Adipose tissue (tissue), 3 donors: Measurements from ENCODE around the gene LVRN. TPM values are rescaled to one million over a fixed set of nuclear protein-coding genes. Genes with fewer than 3 reads are reported as not detected.

Source experiments
- H3K27ac ChIP-seq: one replicate; pipeline ENCODE4 v1.5.1; 2013; ENCODE audit warnings: low read depth, low read length
- WGBS, 3 donors: extraction: QIAGEN DNeasy Blood & Tissue Kit; methylation state at CpG; one replicate each; pipeline ENCODE4 v1.1.7; 2013; 5-methylcytosine and 5-hydroxymethylcytosine counted together
- polyA plus RNA-seq, 3 donors: library from polyadenylated mRNA; stranded (reverse); fragments of 200-250 nt; gene quantifications; one replicate each; pipeline ENCODE4 v1.2.3, GENCODE V29; 2013
- donor health status: healthy with polysubstance abuse.
- donor health status: Bipolar disorder and iron deficiency.
- donor health status: healthy.

LVRN gene
- polyA plus RNA-seq, 3 donors = 1.8 to 18.7 (median 13.6) TPM

GRCh38 chr5:115952588-115952987 lies 9.7 kb upstream of the LVRN start:
- WGBS, 3 donors = 28 to 89% (median 69%) methylated on average over 4 of the region's 4 CpGs

GRCh38 chr5:115954144-115954543 lies 8.1 kb upstream of the LVRN start:
- no peak overlapping the region for H3K27ac ChIP-seq

More at GRCh38 chr5:115952588-115952987, 9.7 kb upstream of the LVRN start:
- H3K27ac ChIP-seq = no peak overlapping the region

DNA sequence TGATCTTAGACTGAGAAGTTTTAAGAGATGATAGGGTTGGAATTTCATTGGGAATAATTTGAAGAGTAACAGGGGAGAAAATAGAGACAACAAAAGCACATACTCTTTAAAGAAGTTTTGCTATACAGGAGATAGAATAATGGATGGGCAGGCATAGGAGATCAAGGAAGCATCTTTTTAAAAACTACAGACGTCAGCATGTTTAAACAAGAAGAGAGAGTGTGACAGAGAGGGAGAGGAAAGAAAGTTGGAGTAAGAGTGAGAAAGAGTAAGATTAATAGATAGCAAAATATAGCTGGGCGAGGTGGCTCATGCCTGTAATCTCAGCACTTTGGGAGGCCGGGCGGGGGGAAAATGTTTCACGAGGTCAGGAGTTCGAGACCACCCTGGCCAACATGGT lies 5.3 kb upstream of the LVRN start:
- 74 to 88% (median 74%) methylated on average over 6 of the region's 6 CpGs for WGBS, 3 donors
- no peak overlapping the region for H3K27ac ChIP-seq

DNA sequence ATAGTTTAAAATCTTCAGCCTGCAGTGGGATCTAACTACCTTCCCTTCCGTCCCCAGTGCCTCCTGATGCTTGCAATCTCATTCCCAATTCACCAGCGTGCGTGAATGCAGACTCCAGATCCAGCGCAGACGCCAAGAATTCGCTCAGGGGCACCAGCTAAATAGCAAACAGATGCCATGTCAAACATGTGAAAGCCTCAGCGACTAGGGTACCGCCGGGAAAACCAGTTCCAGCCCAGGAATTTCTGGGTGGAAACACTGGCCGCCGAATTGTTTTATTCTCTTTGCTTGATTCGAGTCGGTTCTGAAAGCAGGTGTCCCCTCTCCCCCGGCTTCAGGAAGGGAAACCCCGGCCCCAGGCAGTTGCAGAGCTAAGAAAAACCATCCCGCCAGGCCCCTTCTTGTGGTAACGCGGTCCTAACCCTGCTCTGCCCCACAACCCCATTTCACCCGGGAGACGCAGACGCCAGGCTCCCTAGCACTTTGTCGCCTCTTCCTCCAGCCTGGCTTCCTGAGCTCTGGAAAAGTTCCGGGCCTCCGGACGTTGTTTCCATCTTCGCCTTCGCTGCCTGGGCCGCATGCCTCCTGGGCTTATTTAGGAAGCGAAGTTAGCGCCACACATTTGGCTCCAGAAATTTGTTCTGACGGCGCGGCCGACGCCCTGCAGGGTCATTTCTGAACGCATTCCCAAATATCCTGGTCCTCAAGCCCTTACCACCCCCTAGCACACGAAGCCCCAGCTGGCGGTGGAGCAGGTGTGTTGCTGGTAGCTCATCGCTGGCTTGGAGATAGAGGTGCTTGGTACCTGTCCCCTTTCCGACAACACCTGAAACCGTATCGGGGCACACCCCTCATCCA lies 665 bp upstream of the LVRN start:
- H3K27ac ChIP-seq = no peak overlapping the region
- WGBS, 3 donors = 18 to 26% (median 25%) methylated on average over 42 of the region's 42 CpGs

DNA sequence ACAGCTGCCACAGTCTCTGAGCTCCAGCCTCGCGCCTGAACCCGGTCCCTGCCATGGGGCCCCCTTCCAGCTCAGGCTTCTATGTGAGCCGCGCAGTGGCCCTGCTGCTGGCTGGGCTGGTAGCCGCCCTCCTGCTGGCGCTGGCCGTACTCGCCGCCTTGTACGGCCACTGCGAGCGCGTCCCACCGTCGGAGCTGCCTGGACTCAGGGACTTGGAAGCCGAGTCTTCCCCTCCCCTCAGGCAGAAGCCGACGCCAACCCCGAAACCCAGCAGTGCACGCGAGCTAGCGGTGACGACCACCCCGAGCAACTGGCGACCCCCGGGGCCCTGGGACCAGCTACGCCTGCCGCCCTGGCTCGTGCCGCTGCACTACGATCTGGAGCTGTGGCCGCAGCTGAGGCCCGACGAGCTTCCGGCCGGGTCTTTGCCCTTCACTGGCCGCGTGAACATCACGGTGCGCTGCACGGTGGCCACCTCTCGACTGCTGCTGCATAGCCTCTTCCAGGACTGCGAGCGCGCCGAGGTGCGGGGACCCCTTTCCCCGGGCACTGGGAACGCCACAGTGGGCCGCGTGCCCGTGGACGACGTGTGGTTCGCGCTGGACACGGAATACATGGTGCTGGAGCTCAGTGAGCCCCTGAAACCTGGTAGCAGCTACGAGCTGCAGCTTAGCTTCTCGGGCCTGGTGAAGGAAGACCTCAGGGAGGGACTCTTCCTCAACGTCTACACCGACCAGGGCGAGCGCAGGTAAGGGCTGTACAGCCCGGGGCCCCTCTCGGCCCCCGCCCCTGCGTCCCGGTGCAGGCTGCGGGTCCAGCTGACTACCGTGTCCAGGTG lies 509 bp downstream of the LVRN start:
- H3K27ac ChIP-seq = no peak overlapping the region

GRCh38 chr5:115963566-115963965 lies 1.3 kb downstream of the LVRN start:
- WGBS, 3 donors = 33 to 47% (median 43%) methylated on average over 17 of the region's 17 CpGs
- no peak overlapping the region for H3K27ac ChIP-seq

More for the DNA sequence above, 509 bp downstream of the LVRN start:
- WGBS, 3 donors = 4 to 12% (median 8%) methylated on average over 67 to 71 of the region's 71 CpGs

GRCh38 chr5:115968770-115969169 lies 6.5 kb downstream of the LVRN start:
- H3K27ac ChIP-seq = no peak overlapping the region
- 78 to 92% (median 91%) methylated on average over 2 of the region's 2 CpGs for WGBS, 3 donors

DNA sequence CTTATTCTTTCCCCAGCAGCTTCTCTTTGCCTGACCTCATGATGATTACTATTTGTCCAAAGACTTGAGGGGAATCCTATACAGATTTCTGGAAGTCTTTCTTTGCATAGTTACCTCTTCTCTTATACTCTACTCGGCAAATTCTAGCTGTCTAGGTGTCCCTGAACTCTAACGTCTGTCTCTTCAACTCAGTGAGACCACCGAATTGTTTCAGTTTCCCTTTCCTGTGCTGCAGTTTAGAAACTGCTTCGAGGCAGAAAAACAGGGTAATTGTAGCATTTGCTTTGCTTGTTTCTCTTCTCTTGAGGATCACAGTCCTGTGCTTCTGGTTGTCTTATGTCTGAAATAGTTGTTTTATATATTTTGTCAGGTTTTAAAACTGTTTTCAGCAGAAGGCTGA lies 14.8 kb downstream of the LVRN start:
- H3K27ac ChIP-seq = no peak overlapping the region
- WGBS, 3 donors = 57 to 67% (median 65%) methylated on average over 4 of the region's 4 CpGs

GRCh38 chr5:115977988-115978387 lies 15.7 kb downstream of the LVRN start:
- no peak overlapping the region for H3K27ac ChIP-seq
- WGBS, 3 donors = 45 to 57% (median 47%) methylated on average over 2 of the region's 2 CpGs

DNA sequence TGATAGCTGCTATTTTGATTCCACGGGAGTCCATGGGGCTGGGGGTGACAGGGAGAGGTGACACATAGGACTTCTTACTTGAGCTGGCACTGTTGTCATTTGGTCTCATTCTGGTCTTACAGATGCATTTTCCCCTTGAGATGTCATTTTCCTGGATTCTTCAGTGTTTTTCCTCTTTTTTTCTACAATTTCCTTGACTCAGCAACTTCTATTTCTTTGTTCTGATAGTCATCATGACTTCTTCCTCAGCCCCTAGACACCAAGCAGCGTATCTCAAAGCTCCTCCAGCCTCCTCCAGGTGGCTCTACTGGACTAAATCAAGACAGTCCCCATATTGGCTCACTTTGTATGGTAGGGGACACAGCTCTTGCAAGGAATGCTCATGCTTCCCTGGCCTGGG lies 16.5 kb downstream of the LVRN start:
- no peak overlapping the region for H3K27ac ChIP-seq
- WGBS, 3 donors = 76 to 85% (median 79%) methylated on average over 2 of the region's 2 CpGs

- H3K27ac ChIP-seq = no peak overlapping the region
- 53 to 63% (median 58%) methylated on average over 3 of the region's 3 CpGs for whole genome bisulfite sequencing, 3 donors
These were observed 17.1 kb downstream of the LVRN start for GRCh38 chr5:115979201-115980041.

DNA sequence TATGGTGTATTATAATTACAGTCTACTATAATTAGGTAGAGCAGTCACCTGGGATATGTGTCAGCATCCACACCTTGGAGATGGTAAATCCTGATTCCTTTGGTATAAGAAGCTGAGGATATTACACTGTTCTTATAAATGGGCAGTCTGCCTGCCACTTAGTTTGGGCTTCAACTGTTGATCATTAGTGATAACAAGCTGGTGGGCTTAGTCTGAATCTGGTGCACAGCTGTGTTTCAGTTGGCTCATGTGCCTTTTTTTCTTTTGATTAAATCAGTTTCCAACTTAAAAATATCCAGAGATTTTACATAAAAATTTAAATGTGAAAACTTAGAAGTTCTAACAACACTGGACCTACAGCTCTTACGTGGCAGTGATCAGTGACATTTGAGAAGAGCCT lies 21.2 kb downstream of the LVRN start:
- H3K27ac ChIP-seq = no peak overlapping the region
- 90 to 97% (median 93%) methylated on average over 1 of the region's 1 CpG for WGBS, 3 donors

DNA sequence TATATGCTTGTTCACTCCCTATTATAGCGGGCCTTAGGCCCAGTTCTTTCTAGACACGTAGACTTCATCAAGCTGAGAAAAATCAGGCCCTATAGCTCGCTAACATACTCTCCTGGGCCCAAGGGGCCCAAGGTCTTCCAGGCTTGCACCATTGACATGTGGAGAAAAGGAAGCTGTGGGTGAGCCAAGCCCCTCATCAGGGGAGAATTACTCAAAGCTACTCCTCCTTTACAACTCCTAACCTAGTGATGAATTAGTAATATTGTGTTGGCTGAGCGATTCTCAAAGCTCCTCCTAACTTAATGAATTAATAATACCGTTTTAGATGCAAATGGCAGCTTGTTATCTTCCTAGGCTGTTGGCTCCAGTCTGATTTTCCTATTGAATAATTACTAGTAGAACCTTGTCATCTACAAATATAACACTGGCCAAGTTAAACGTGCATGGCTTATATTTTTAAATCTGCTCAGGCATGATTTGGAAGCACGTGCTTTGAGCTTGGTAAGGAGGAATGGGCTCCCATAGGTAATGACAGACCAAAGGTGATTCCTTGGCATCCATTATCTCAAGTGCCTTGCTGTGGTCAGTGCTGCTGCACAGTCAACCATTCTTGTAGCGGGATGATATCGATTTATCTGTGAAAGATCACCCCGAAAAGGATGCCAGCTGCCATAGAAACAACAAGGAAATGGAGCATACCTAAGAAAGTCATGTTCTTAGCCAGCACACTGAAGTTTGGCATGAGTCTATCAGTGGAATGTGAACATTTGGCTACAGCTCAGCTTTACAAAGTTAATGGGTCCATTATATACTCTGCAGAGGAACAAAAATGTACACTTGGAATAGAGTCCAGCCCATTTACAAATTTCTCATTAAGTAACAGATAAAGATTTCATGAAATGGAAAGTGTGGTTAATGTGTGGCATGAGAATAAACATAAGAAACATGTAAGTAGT lies 23.8 kb downstream of the LVRN start:
- H3K27ac ChIP-seq = no peak overlapping the region
- WGBS, 3 donors = 51 to 67% (median 67%) methylated on average over 10 of the region's 10 CpGs

GRCh38 chr5:115988002-115988401 lies 25.7 kb downstream of the LVRN start:
- 87 to 93% (median 93%) methylated on average over 2 of the region's 2 CpGs for WGBS, 3 donors
- H3K27ac ChIP-seq = no peak overlapping the region

GRCh38 chr5:115992848-115993350 lies 30.6 kb downstream of the LVRN start:
- no peak overlapping the region for H3K27ac ChIP-seq
- WGBS, 3 donors = 43 to 59% (median 55%) methylated on average over 5 of the region's 5 CpGs

DNA sequence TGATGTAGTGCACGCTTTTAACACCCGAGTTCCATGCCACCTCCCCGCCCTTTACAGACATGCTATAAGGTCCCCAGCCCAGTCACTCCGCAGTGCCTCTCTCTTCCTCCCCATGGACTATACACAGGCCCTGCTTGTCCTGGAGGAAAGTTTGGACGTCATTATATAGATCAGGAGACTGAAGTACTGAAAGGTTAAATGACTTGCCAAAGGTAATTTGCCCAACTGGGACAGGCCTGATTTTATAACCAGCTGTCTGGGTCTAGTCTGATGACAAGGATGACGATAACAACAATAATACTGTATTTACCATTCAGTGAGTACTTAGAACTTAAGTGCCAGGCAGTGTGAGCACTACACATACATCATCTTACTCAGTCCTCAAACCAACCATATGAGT lies 33.1 kb downstream of the LVRN start:
- no peak overlapping the region for H3K27ac ChIP-seq
- WGBS, 3 donors = 82 to 92% (median 90%) methylated on average over 6 of the region's 6 CpGs

DNA sequence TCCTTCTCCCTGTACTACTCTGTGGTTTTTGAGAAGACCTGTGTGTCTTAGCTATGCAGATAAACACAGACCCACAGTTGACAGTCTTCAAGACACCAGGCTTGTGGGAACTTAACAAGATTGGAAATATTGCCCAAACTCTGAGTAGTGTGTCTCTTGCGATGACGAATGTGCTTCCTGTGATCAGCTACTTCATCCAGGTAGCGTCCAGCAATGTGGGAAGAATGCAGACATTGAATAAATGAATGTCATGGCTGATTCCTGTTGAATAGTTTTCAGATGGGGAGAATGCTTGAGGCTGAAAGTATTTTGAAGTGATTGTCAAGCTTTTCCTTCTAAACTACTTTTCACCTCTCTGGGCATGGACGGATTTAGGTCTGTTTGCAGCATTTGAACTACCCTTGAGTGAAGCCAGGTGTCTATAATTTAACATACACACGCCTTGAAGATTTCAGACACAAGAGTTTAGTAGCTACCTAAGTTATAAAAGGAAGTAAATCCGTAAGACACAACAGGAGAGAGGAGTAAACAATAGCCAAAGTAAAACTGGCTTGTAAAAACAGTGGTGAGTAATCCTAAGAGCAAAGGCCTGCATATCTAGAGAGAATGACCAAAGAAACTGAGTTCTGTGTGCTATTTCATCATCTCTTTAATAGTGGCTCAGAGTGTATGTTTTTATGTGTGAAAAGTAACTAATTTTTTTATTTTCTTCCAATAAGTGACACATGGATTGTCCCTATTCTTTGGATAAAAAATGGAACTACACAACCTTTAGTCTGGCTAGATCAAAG lies 40.0 kb downstream of the LVRN start:
- no peak overlapping the region for H3K27ac ChIP-seq
- 78 to 85% (median 83%) methylated on average over 6 of the region's 6 CpGs for WGBS, 3 donors
